GM23338 (cell line): ENCODE results near the gene VDR.

Experiments
- CREB1 ChIP-seq: fragments of 250-450 bp; sonication (Bioruptor Pico); IDR thresholded peaks from 2 replicates; pipeline ENCODE4 v1.5.0; 2020; ENCODE audit warnings: low read depth, mild to moderate bottlenecking, moderate library complexity
- CTCF ChIP-seq, 2 experiments: fragments of 200-600 bp in 1 of 2; sonication (generic) in 1 of 2; conservative IDR thresholded peaks; 2 replicates each; pipeline versions ENCODE4 v1.5.1 to v1.6.1; 2016 to 2017; ENCODE audit warnings: antibody characterized with exemption in 2 of 2, low read depth in 2 of 2, mild to moderate bottlenecking in 2 of 2, moderate library complexity in 1 of 2
- ETS1 ChIP-seq: IDR thresholded peaks from 2 replicates; pipeline ENCODE4 v1.6.1; 2016; ENCODE audit warnings: antibody characterized with exemption
- EZH2 ChIP-seq: fragments of 200-600 bp; sonication (generic); IDR thresholded peaks from one replicate; pipeline ENCODE4 v1.8.0; 2017; ENCODE audit warnings: antibody characterized with exemption, mild to moderate bottlenecking, low read depth; ENCODE audit not compliant: unreplicated experiment
- EZH2phosphoT487 ChIP-seq: fragments of 200-600 bp; sonication (generic); IDR thresholded peaks from one replicate; pipeline ENCODE4 v1.8.1; 2018; ENCODE audit warnings: antibody characterized with exemption; ENCODE audit not compliant: unreplicated experiment
- JUNB ChIP-seq: IDR thresholded peaks from one replicate; pipeline ENCODE4 v1.6.1; 2016; ENCODE audit warnings: antibody characterized with exemption; ENCODE audit not compliant: unreplicated experiment
- NANOG ChIP-seq: IDR thresholded peaks from 2 replicates; pipeline ENCODE4 v1.6.1; 2016; ENCODE audit warnings: antibody characterized with exemption, borderline replicate concordance
- POLR2AphosphoS5 ChIP-seq: IDR thresholded peaks from 2 replicates; pipeline ENCODE4 v1.6.1; 2016; ENCODE audit warnings: antibody characterized with exemption, low read depth
- REST ChIP-seq: IDR thresholded peaks from one replicate; pipeline ENCODE4 v1.6.1; 2018; ENCODE audit warnings: antibody characterized with exemption; ENCODE audit not compliant: unreplicated experiment
- STAT1 ChIP-seq: IDR thresholded peaks from one replicate; pipeline ENCODE4 v1.6.1; 2016; ENCODE audit warnings: antibody characterized with exemption; ENCODE audit not compliant: unreplicated experiment
- ZNF114 ChIP-seq: fragments of 250-450 bp; sonication (Bioruptor Pico); IDR thresholded peaks from 2 replicates; pipeline ENCODE4 v1.5.0; 2020; ENCODE audit warnings: mild to moderate bottlenecking, moderate library complexity
- ZNF331 ChIP-seq: fragments of 250-450 bp; sonication (Bioruptor Pico); IDR thresholded peaks from 2 replicates; pipeline ENCODE4 v1.5.0; 2020; ENCODE audit warnings: low read depth, mild to moderate bottlenecking, moderate library complexity
- ZNF462 ChIP-seq: fragments of 250-450 bp; sonication (Bioruptor Pico); IDR thresholded peaks from 2 replicates; pipeline ENCODE4 v1.5.0; 2020; ENCODE audit warnings: mild to moderate bottlenecking, moderate library complexity

GRCh38 chr12:47803191-47803875, 101.5 kb downstream of the VDR start:
- TF ChIP-seq EZH2phosphoT487 (no peak), CTCF (conservative IDR thresholded peaks at IDR 0.05; ENCODE audit: low read depth in 2 of 2) (no peak), EZH2 (no peak), POLR2AphosphoS5 (no peak), JUNB (no peak), REST (no peak), NANOG (no peak), ZNF114 (CRISPR knock-in tag) (no peak), ETS1 (no peak), CREB1 (CRISPR knock-in tag) (no peak), ZNF462 (CRISPR knock-in tag) (no peak), ZNF331 (CRISPR knock-in tag) (no peak), STAT1 (no peak)
